ENCODE results near the gene CXXC1.

DNA sequence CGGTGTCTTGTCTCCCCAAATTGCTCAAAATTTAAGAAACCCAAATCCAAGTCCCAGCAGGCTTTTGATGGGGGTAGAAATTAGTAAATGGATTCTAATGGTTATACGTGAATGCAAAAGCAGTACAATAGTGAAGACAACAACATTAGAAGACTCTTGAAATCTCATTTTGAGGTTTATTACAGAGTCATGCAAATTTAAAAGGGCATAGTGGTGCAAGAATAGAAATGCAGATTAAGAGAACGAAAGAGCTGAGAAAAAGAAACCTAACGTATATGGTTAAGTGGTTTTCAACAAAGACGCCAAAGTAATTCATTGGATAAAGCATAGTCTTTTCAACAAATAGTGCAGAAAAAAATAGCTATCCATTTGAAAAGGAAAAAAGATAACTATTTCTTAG is 33.2 kb upstream of the CXXC1 start:
- TF ChIP-seq, protein P1, sequence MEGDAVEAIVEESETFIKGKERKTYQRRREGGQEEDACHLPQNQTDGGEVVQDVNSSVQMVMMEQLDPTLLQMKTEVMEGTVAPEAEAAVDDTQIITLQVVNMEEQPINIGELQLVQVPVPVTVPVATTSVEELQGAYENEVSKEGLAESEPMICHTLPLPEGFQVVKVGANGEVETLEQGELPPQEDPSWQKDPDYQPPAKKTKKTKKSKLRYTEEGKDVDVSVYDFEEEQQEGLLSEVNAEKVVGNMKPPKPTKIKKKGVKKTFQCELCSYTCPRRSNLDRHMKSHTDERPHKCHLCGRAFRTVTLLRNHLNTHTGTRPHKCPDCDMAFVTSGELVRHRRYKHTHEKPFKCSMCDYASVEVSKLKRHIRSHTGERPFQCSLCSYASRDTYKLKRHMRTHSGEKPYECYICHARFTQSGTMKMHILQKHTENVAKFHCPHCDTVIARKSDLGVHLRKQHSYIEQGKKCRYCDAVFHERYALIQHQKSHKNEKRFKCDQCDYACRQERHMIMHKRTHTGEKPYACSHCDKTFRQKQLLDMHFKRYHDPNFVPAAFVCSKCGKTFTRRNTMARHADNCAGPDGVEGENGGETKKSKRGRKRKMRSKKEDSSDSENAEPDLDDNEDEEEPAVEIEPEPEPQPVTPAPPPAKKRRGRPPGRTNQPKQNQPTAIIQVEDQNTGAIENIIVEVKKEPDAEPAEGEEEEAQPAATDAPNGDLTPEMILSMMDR (conservative IDR thresholded peaks at IDR 0.05), result no peak
- no peak for TF ChIP-seq EZH2 (IDR thresholded peaks at IDR 0.05; ENCODE audit: low read depth)

Measured in PC-9 (cell line).